HepG2 (cell line): ENCODE results near the gene ZKSCAN5. TPM values are rescaled to one million over a fixed set of nuclear protein-coding genes. Genes with fewer than 3 reads are reported as not detected.

Experiments used
- BHLHE40 ChIP-seq: IDR thresholded peaks from 2 replicates; pipeline ENCODE4 v1.6.1; 2011; ENCODE audit warnings: low read length, improper control_type of control experiment
- CENPBD1 ChIP-seq: sonication (generic); formaldehyde crosslinking; IDR thresholded peaks from 2 replicates; pipeline ENCODE4 v1.8.0; 2022; ENCODE audit warnings: missing genetic modification reagents, low read depth, mild to moderate bottlenecking, borderline replicate concordance
- E2F1 ChIP-seq: sonication (generic); formaldehyde crosslinking; IDR thresholded peaks from 2 replicates; pipeline ENCODE4 v1.5.0; 2020; ENCODE audit warnings: missing genetic modification reagents
- EEA1 ChIP-seq: sonication (generic); formaldehyde crosslinking; IDR thresholded peaks from 2 replicates; pipeline ENCODE4 v1.5.1; 2020; ENCODE audit warnings: mild to moderate bottlenecking, missing genetic modification reagents, borderline replicate concordance
- GMEB1 ChIP-seq: sonication (generic); formaldehyde crosslinking; IDR thresholded peaks from 2 replicates; pipeline ENCODE4 v1.5.1; 2020; ENCODE audit warnings: missing genetic modification reagents, mild to moderate bottlenecking, borderline replicate concordance
- JDP2 ChIP-seq: sonication (generic); formaldehyde crosslinking; IDR thresholded peaks from 2 replicates; pipeline ENCODE4 v1.8.1; 2022; ENCODE audit warnings: missing genetic modification reagents, borderline replicate concordance
- KDM6A ChIP-seq: IDR thresholded peaks from 2 replicates; pipeline ENCODE4 v1.6.1; 2016; ENCODE audit warnings: low read depth
- POLR2G ChIP-seq: fragments of 200-400 bp; formaldehyde crosslinking; IDR thresholded peaks from 2 replicates; pipeline ENCODE4 v1.6.1; 2018; ENCODE audit warnings: mild to moderate bottlenecking, low read depth, low read length, moderate library complexity
- YY1 ChIP-seq: IDR thresholded peaks from 2 replicates; pipeline ENCODE4 v1.6.1; 2011; ENCODE audit warnings: low read length, low read depth, moderate library complexity, mild to moderate bottlenecking; ENCODE audit not compliant: insufficient read depth, insufficient replicate concordance
- ZNF18 ChIP-seq: sonication (generic); formaldehyde crosslinking; IDR thresholded peaks from 2 replicates; pipeline ENCODE4 v1.8.0; 2022; ENCODE audit warnings: mild to moderate bottlenecking, missing genetic modification reagents; ENCODE audit not compliant: insufficient replicate concordance
- ZNF264 ChIP-seq: sonication (generic); formaldehyde crosslinking; IDR thresholded peaks from 2 replicates; pipeline ENCODE4 v1.4.0; 2020; ENCODE audit warnings: missing genetic modification reagents
- ZNF280D ChIP-seq: sonication (generic); formaldehyde crosslinking; IDR thresholded peaks from 2 replicates; pipeline ENCODE4 v1.5.1; 2020; ENCODE audit warnings: mild to moderate bottlenecking, missing genetic modification reagents
- ZNF34 ChIP-seq: sonication (generic); formaldehyde crosslinking; IDR thresholded peaks from 2 replicates; pipeline ENCODE4 v1.4.0; 2020; ENCODE audit warnings: mild to moderate bottlenecking, missing genetic modification reagents, borderline replicate concordance
- ZNF343 ChIP-seq: sonication (generic); formaldehyde crosslinking; IDR thresholded peaks from 2 replicates; pipeline ENCODE4 v1.4.0; 2020; ENCODE audit warnings: mild to moderate bottlenecking, missing genetic modification reagents
- ZNF607 ChIP-seq: sonication (generic); formaldehyde crosslinking; IDR thresholded peaks from 2 replicates; pipeline ENCODE4 v1.5.1; 2020; ENCODE audit warnings: missing genetic modification reagents, mild to moderate bottlenecking, borderline replicate concordance
- ZNF614 ChIP-seq: IDR thresholded peaks from 2 replicates; pipeline ENCODE4 v1.6.1; 2018; ENCODE audit warnings: missing biosample characterization, missing genetic modification reagents, inconsistent platforms, borderline replicate concordance
- ZNF615 ChIP-seq: sonication (generic); formaldehyde crosslinking; IDR thresholded peaks from 2 replicates; pipeline ENCODE4 v1.5.0; 2020; ENCODE audit warnings: mild to moderate bottlenecking, missing genetic modification reagents, borderline replicate concordance
- ZNF792 ChIP-seq: IDR thresholded peaks from 2 replicates; pipeline ENCODE4 v1.6.1; 2016
- polyA plus RNA-seq, 8 experiments: library from polyadenylated mRNA; depleted of rRNA in 3 of 8; stranded (reverse) in 7 of 8; unstranded in 1 of 8; fragments of >200 nt; fragmentation: Illumina TruSeq in 4 of 8; extraction: Trizol in 4 of 8; gene quantifications; 2 replicates each; pipeline versions ENCODE4 v1.2.1 to v1.2.3, GENCODE V29; 2011 to 2016; ENCODE audit warnings: low read depth in 4 of 8, missing spikeins in 1 of 8, mixed read lengths in 1 of 8; ENCODE audit not compliant: insufficient read depth in 1 of 8
- total RNA-seq, 5 experiments: library from RNA; depleted of rRNA; stranded (reverse); fragments of >200 nt; fragmentation: Illumina TruSeq; extraction: Trizol; gene quantifications; 2 replicates each; pipeline ENCODE4 v1.2.3, GENCODE V29; 2016; ENCODE audit warnings: low read depth in 1 of 5

ZKSCAN5 gene
- total and polyA plus RNA-seq, 2 of the 13 experiments (the other 11 are each of a cell fraction or from before 2014, with no cell fraction given) = 5.5 to 11.7 TPM

GRCh38 chr7:99504603-99505323 is at the start of gene ZKSCAN5 (continued):
- TF ChIP-seq EEA1 (CRISPR knock-in tag) (no peak), GMEB1 (peak; percentile 51; the same call in 1 of the 2 replicates), ZNF264 (CRISPR knock-in tag) (no peak), BHLHE40 (peak; percentile 22; the same call in 1 of the 2 replicates), ZNF615 (no peak; the same call in 1 of the 2 replicates), YY1 (peak; percentile 69), JDP2 (CRISPR knock-in tag) (no peak), ZNF280D (CRISPR knock-in tag) (peak; percentile 74; the same call in 1 of the 2 replicates), ZNF34 (CRISPR knock-in tag) (0 out of 2 replicates have a peak, but pooled peaks have one; percentile 30), POLR2G (peak; percentile 84), ZNF607 (peak; percentile 59; the same call in 1 of the 2 replicates), ZNF343 (no peak), ZNF18 (no peak), ZNF792 (CRISPR knock-in tag) (no peak), E2F1 (CRISPR knock-in tag) (no peak), CENPBD1 (no peak), ZNF614 (CRISPR knock-in tag) (no peak), KDM6A (CRISPR knock-in tag) (no peak)
